GM18517 (cell line): ENCODE measurements around the gene LANCL1.

Experiments
- ATAC-seq: cut with Tn5 transposase; IDR thresholded peaks from one replicate; pipeline ENCODE4 v1.9.1; 2021; ENCODE audit warnings: mild to moderate bottlenecking, moderate library complexity; ENCODE audit not compliant: unreplicated experiment

Gene LANCL1

GRCh38 chr2:210412660-210413059 is 63.9 kb downstream of the LANCL1 start:
- no peak for ATAC-seq

DNA sequence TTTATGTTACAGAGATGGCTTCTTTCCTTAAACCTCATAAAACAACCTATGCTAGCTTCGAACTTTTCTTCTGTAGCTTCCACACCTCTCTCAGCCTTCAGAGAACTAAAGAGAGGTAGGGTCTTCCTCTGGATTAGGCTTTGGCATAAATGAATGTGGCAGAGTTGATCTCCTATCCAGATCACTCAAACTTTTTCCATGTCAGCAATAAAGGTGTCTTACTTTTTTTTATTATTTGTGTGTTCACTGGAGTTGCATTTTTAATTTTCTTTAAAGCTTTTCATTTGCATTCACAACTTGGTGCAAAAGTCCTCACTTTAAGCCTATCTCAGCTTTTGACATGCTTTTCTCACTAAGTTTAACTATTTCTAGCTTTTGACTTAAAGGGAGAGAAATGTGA is 66.0 kb downstream of the LANCL1 start:
- ATAC-seq: no peak

DNA sequence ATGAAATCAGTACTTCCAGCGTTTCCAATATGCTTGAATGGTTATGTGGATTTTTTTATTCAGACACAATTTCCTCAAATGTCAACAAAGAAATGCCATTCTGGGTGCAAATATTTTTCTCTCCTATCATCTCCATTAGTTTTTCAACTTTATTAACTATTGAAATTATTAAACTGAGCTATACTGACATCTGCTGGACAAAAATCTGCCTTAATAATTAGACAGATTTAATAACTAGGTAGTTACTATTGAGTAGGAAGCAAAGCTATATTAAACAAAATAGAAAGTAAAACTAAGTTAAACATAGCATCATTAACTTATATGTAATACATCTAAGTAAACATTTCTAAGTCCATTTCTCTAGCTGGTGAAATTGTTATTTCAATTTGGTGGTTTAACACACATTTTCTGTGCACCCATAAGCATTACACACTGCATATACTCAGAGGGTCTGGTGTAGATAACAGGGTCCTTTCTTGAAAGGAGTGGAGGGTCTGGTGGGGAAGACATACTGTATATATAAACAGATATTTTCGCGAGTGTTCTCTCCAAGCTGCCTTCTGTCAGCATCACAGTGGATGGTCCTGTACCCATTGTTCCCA is 77.0 kb downstream of the LANCL1 start:
- no peak for ATAC-seq

DNA sequence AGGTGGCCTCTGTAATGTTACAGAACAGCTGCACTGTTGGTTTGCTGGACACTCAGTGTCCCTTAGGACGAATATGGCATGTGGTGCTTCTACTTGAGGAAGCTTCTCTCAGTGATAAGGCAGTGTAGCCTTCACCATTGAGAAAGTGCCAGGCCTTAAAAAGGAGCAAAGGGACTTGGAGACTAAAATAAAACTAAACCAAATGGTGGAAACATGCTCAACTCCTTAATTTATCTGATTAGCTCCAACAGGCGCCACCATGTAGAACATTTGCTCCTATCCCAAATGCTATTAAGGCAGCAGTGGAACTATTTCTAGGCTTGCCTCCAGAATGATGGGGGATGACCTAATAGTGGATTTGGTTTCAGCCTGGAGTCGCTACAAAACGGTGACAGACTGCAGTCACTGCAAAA is 84.1 kb downstream of the LANCL1 start:
- ATAC-seq: no peak

DNA sequence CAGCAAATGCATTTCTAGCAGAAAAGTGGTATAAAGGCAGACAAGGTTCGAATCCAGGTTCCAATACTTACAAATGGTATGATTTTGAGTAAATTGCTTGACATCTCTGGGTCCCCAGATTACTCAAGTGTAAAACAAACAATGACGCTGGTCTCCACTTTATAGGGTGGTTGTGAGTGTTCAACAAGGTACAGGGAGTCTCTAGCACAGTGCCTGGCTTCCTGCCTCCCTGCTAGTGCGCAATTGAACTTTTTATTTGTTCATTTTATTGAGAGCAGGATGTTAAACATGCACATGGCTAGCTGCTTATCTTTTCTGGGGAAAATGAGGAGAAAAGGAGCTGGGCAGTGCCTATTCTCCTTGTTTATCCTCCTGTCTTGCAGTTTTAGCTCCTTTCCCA is 86.7 kb downstream of the LANCL1 start:
- no peak for ATAC-seq

DNA sequence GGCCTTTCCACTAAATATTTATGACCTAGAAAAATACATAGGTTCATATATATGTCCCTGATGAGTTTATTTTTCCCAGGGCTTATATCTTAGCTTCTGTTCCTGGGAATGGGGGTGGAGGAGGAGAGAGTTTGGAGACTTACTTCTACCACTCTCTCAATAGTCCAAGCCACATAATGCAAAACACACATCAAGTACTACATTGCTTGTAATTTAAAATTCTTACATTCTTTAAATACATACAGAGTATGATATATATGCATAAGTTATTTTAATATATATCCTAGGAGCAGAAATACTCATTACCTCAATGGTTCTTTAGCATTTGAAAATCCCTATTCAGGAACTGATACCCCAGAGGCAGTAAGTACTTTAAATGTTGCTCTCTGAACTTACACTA is 88.4 kb downstream of the LANCL1 start:
- ATAC-seq: no peak

DNA sequence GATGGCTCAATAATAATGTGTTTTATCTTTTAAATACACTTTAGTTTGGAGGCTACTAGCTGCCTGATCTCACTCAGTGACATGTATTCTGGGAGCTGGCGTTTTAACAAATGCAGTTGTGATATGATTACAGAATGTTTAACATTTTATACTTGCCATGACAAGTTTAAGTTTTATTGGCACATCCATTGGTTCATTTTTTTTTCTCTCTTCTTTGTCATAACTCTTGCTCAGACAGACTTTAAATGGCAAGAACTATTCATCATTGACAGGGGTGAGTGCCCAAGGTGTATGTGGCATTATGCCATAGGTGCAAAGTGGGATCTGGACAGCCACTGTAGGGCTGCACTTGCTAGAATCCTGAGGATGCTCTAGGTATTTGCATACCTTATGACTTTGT is 89.5 kb downstream of the LANCL1 start:
- no peak for ATAC-seq
